HG03159 (cell line): ENCODE data around the gene AUNIP.
"Not testable (repeated sequence)": the region's sequence is repeated elsewhere in the genome, so short reads cannot be mapped to it uniquely, and the experiment has no call there.

Experiments
- ATAC-seq: cut with Tn5 transposase; IDR thresholded peaks from one replicate; pipeline ENCODE4 v1.9.1; 2021; ENCODE audit warnings: mild to moderate bottlenecking, moderate library complexity; ENCODE audit not compliant: unreplicated experiment

The AUNIP gene

GRCh38 chr1:25867210-25867991, 8.1 kb upstream of the AUNIP start:
- no peak for ATAC-seq

DNA sequence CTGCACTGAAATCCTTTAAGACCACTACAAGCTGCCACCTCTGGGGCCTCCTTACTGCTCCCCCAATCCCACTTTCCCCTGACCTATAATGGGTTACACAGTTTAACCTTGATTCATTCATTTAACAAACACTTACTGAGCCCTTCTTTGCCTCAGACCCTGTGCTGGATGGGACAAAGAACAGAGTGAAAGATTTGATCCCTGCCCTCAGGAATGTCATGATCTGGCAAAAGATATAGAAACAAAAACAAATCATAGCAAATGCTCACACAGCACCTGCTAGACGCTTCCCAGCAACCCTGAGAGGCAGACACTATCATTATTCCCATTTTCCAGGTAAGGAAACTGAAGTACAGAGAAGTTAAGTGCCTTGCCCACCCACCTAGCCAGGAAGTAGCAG, 7.0 kb upstream of the AUNIP start:
- ATAC-seq, result no peak

DNA sequence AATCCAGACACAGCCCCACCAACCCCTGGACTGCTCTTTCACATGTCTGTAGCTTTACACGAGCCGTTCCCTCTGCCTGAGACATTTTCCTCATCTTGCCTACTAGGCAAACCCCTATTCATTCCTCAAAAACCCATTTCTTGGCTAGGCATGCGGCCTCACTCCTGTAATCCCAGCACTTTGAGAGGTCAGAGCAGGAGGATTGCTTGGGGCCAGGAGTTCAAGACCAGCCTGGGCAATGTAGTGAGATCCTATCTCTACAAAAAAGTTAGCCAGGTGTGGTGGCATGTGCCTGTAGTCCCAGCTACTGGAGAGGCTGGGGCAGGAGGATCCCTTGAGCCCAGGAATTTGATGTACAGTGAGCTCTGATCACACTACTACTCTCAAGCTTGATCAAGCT, 5.2 kb upstream of the AUNIP start:
- ATAC-seq, result no peak

- no peak for ATAC-seq
Measured at GRCh38 chr1:25863486-25864262, 4.4 kb upstream of the AUNIP start.

DNA sequence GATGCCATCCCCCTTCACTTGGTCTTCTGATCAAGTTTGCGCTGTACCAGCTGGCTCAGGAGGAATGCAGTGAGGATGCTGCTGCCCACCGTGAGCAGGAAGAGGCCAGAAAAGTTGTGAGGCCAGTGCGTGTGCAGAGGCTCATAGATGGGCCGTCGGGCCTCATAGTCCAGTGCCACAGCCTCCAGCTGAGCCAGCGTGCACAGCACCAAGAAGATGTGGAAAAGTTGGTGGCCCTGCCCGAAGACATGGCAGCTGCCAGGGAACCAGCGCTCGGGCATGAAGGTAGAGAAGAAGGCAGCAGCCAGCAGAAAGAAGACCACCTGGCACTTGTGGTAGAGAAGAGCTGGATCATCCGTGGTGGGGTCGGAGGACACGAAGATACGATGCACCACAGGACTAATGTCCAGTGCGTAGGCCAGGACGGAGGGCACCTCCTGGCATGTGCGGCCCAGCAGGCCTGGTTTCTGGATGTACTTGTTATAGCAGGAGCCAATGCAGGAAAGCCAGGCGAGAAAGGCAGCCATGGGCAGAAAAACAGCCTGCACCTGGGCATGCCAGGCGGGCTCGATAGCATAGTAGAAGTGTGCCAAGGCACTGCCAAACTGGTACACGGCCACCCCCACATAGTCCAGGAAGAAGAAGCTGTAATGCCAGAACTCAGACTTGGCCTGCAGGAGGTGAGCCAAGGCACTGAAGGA, 3.7 kb upstream of the AUNIP start:
- no peak for ATAC-seq

DNA sequence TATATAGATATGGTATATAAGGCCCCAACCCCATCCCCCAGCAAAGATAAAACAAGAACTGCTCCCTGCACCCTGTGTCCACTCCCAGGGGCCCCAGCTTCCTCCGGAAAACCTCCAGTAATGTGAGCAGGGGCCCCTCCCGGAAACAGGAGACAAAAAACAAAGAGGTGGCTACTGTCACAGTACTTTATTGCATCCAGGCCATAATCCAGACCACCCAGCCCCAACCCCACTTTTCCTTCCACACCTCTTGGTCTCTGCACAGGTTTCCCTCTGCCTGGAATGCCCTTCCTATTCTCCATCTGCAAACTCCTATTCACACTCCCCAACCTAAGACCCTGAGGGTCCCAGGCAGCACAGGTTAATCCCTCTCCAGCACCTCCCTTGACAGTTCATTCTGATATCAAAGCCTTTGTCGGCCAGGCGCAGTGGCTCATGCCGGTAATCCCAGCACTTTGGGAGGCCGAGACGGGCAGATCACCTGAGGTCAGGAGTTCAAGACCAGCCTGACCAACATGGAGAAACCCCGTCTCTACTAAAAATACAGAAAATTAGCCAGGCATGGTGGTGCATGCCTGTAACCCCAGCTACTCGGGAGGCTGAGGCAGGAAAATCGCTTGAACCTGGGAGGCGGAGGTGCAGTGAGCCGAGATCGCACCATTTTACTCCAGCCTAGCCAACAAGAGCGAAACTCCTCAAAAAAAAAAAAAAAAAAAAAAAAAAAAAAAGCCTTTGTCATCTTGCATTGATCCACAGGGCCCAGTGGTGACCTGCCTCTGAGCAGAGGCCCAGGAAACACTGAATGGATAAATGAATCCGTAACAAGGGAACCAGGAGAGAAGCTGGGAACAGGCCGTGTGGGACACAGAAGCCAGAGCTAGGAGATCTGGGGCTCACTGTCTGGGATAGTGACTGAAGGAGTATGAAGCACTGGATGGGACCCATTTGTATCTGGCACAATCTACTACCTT, 2.3 kb upstream of the AUNIP start:
- no peak for ATAC-seq

- no peak for ATAC-seq
Measured at GRCh38 chr1:25858494-25858893, 763 bp downstream of the AUNIP start.

GRCh38 chr1:25856856-25857255, 2.4 kb downstream of the AUNIP start:
- ATAC-seq, result no peak

GRCh38 chr1:25854554-25854953, 4.7 kb downstream of the AUNIP start:
- no peak for ATAC-seq

- ATAC-seq, result no peak
Measured at GRCh38 chr1:25848531-25848930, 10.7 kb downstream of the AUNIP start.

DNA sequence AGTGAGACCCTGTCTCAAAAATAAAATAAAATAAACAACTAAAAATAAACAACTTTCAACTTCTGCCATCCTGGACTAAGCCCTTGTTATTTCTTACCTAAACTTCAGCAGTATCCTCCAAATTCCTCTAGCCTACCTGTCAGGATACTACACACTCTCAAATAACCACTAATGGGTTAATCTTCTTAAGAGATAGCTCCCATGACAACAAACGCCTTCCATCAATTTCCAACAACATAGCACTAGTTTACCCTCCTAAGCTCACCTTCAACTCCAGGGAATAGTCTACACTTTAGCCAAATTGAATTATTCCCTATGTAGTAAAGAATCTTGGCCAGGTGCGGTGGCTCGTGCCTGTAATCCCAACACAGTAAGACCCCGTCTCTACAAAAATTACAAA, 11.3 kb downstream of the AUNIP start:
- ATAC-seq, result no peak

DNA sequence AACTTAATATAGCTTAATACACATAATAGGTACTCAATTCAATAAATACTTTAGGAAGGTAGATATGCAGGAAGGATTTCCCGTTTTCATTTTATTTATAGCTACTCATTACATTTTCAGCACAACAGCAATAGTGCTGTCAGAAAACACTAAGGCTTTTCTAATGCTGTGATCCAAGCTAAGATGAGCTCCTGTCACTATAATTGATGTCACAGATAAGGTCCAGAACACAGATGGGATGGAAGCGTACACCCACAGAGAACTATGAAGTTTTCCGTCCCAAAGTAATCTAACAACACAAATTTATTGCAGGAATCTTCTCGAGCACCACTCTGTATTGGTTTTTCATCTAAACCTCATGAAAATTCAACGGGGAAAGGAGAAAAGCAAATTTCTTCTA, 13.6 kb downstream of the AUNIP start:
- no peak for ATAC-seq

- no peak for ATAC-seq
Measured at GRCh38 chr1:25844536-25845337, 14.5 kb downstream of the AUNIP start.

GRCh38 chr1:25843483-25843882, 15.8 kb downstream of the AUNIP start:
- ATAC-seq, result no peak

GRCh38 chr1:25839808-25840207, 19.4 kb downstream of the AUNIP start:
- ATAC-seq, result not testable (repeated sequence)

- no peak for ATAC-seq
Measured at GRCh38 chr1:25837262-25837875, 21.9 kb downstream of the AUNIP start.

- no peak for ATAC-seq
Measured at GRCh38 chr1:25836695-25837094, 22.6 kb downstream of the AUNIP start.

DNA sequence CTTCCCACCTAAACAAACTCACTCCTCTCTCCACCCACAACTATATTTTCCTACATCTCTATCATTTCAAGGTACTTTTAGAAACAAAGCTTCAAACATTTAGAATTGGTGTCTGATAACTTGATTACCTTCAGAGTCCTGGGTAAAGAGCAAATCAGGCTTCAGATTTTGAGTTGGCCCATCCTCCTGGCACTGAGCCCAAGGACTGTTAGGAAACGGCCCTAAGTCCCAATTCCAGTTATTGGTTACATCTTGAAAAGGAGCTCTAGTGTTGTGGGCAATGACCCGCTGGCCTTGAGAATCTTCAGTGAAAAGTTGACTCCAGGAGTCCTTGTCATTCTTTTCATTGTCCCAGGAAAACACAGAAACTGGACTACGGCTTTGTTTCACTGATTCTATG, 24.4 kb downstream of the AUNIP start:
- no peak for ATAC-seq

DNA sequence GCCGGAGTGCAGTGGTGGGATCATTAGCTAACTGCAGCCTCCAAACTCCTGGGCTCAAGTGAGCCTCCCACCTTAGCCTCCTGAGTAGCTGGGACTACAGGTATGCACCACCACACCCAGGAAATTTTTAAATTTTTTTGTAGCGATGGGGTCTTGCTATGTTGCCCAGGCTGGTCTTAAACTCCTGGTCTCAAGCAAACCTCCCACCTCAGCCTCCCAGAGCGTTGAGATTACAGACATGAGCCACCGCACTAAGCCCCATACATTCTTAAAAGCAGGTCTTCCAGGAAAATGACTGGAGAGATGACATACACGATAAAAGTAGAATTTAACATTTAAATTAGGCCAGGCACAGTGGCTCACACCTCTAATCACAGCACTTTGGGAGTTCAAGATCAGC, 26.1 kb downstream of the AUNIP start:
- no peak for ATAC-seq
